Stomach (tissue), 9 donors: ENCODE data around the gene TBXAS1. TPM values are rescaled to one million over a fixed set of nuclear protein-coding genes. Genes with fewer than 3 reads are reported as not detected.

Experiments
- DNase-seq, 2 donors: peaks; one replicate each; pipeline versions ENCODE4 v3.0.0 to v3.0.0-alpha.2; 2013 to 2019
- H3K27ac ChIP-seq, 5 donors: fragments of 200-600 bp in 4 of 5; sonication (generic) in 4 of 5; one replicate each; pipeline ENCODE4 v1.5.1; 2013 to 2019; ENCODE audit warnings: mild to moderate bottlenecking in 1 of 5, moderate library complexity in 1 of 5
- H3K27me3 ChIP-seq, 3 donors: fragments of 200-600 bp; sonication (generic); one replicate each; pipeline ENCODE4 v1.5.1; 2017 to 2019; ENCODE audit warnings: mixed run types in 1 of 3
- H3K36me3 ChIP-seq, 4 donors: fragments of 200-600 bp; sonication (generic); 1 replicate in 3 of 4; 2 replicates in 1 of 4; pipeline ENCODE4 v1.5.1; 2016 to 2019
- H3K4me1 ChIP-seq, 4 donors: fragments of 200-600 bp; sonication (generic); one replicate each; pipeline ENCODE4 v1.5.1; 2016 to 2019
- H3K4me3 ChIP-seq, 4 donors: fragments of 200-600 bp; sonication (generic) in 3 of 4; one replicate each; pipeline ENCODE4 v1.5.1; 2016 to 2019; ENCODE audit warnings: mild to moderate bottlenecking in 1 of 4
- H3K9me3 ChIP-seq, 4 donors: fragments of 200-600 bp; sonication (generic); one replicate each; pipeline ENCODE4 v1.5.1; 2016 to 2019
- CTCF ChIP-seq, 7 experiments: fragments of 450-650 bp in 4 of 7; fragments of 200-600 bp in 3 of 7; sonication (generic) in 3 of 7; IDR thresholded peaks; one replicate each; pipeline ENCODE4 v1.5.1; 2016 to 2019; ENCODE audit warnings: antibody characterized with exemption in 7 of 7, control low read depth in 2 of 7, mild to moderate bottlenecking in 1 of 7
- EP300 ChIP-seq: sonication (generic); formaldehyde crosslinking; IDR thresholded peaks from one replicate; pipeline ENCODE4 v1.6.1; 2017; ENCODE audit warnings: antibody characterized with exemption
- POLR2A ChIP-seq, 4 donors: fragments of 450-650 bp; IDR thresholded peaks; one replicate each; pipeline ENCODE4 v1.6.1; 2016; ENCODE audit warnings: antibody characterized with exemption in 4 of 4, control low read depth in 2 of 4, mild to moderate bottlenecking in 1 of 4, moderate library complexity in 1 of 4
- POLR2AphosphoS5 ChIP-seq, 3 donors: sonication (generic); formaldehyde crosslinking; IDR thresholded peaks; one replicate each; pipeline ENCODE4 v1.6.1; 2016; ENCODE audit warnings: antibody characterized with exemption in 3 of 3
- WGBS, 5 donors: extraction: QIAGEN DNeasy Blood & Tissue Kit in 3 of 5; methylation state at CpG; one replicate each; pipeline versions ENCODE4 v1.1.5 to v1.1.7; 2013 to 2018; 5-methylcytosine and 5-hydroxymethylcytosine counted together
- intact Hi-C: fragments of 100-400 bp; cut with DNase I; formaldehyde crosslinking; loops from one replicate; pipeline ENCODE4 v1.15.1; 2023; ENCODE audit warnings: low total_unique reads
- polyA plus RNA-seq, 3 donors: library from polyadenylated mRNA; stranded (reverse); fragments of 200-250 nt; gene quantifications; one replicate each; pipeline ENCODE4 v1.2.3, GENCODE V29; 2013
- total RNA-seq, 5 donors: library from RNA; depleted of rRNA; stranded (reverse); fragments of >200 nt; gene quantifications; one replicate each; pipeline versions ENCODE4 v1.1.0 to v1.2.3, GENCODE V29; 2014 to 2016
- donor health status: healthy with polysubstance abuse.
- donor health status: Bipolar disorder and iron deficiency.
- donor health status: healthy.

TBXAS1 gene
- total and polyA plus RNA-seq, 8 donors: 1.4 to 92.8 (median 15.1) TPM

GRCh38 chr7:139987691-139988516, 158.8 kb downstream of the TBXAS1 start:
- 79 to 87% (median 84%) methylated on average over 13 of the region's 13 CpGs for WGBS, 5 donors
- intact Hi-C loops: no loop called here
- no peaks in the 10 kb centered on the region for H3K4me1 ChIP-seq

GRCh38 chr7:139989366-139990141, 160.5 kb downstream of the TBXAS1 start:
- 83 to 93% (median 91%) methylated on average over 12 of the region's 12 CpGs for WGBS, 5 donors
- no peak for TF ChIP-seq EP300
- TF ChIP-seq CTCF (IDR thresholded peaks at IDR 0.05): no peak
- TF ChIP-seq POLR2AphosphoS5 (IDR thresholded peaks at IDR 0.05): no peak
- no peak for TF ChIP-seq POLR2A (IDR thresholded peaks at IDR 0.05)
- no peaks in the 10 kb centered on the region for H3K9me3 ChIP-seq
- DNase-seq: no peak
- H3K4me3 ChIP-seq: no peak overlapping the region
- peaks cover 0 to 3% (median under 1%) of the 10 kb centered on the region in 4 donors for H3K4me1 ChIP-seq
- no peaks in the 10 kb centered on the region for H3K27me3 ChIP-seq
- H3K36me3 ChIP-seq: no peaks in the 10 kb centered on the region
- intact Hi-C loops: no loop called here
- H3K27ac ChIP-seq: no peak overlapping the region

More at GRCh38 chr7:139987691-139988516, 158.8 kb downstream of the TBXAS1 start:
- no peaks in the 10 kb centered on the region for H3K36me3 ChIP-seq
- no peak for DNase-seq
- H3K27me3 ChIP-seq: no peaks in the 10 kb centered on the region
- TF ChIP-seq EP300 (no peak), POLR2A (IDR thresholded peaks at IDR 0.05) (no peak), POLR2AphosphoS5 (IDR thresholded peaks at IDR 0.05) (no peak), CTCF (IDR thresholded peaks at IDR 0.05) (no peak)
- H3K9me3 ChIP-seq: no peaks in the 10 kb centered on the region
- H3K4me3 ChIP-seq: no peak overlapping the region
- H3K27ac ChIP-seq: no peak overlapping the region

- DNase-seq: no peak
- intact Hi-C loops: no loop called here
- no peak for TF ChIP-seq POLR2AphosphoS5 (IDR thresholded peaks at IDR 0.05)
- no peak for TF ChIP-seq POLR2A (IDR thresholded peaks at IDR 0.05)
- no peak for TF ChIP-seq CTCF (IDR thresholded peaks at IDR 0.05)
- no peak for TF ChIP-seq EP300
- no peak overlapping the region for H3K4me3 ChIP-seq
- H3K36me3 ChIP-seq: no peaks in the 10 kb centered on the region
- no peaks in the 10 kb centered on the region for H3K27me3 ChIP-seq
- H3K9me3 ChIP-seq: no peaks in the 10 kb centered on the region
- no peak overlapping the region for H3K27ac ChIP-seq
- 81 to 89% (median 86%) methylated on average over 10 of the region's 10 CpGs for WGBS, 5 donors
- H3K4me1 ChIP-seq: peaks cover 0 to 9% (median 6%) of the 10 kb centered on the region in 4 donors
Observed at GRCh38 chr7:139990142-139990535, 161.1 kb downstream of the TBXAS1 start.

- H3K9me3 ChIP-seq: no peaks in the 10 kb centered on the region
- DNase-seq: no peak
- H3K4me3 ChIP-seq: no peak overlapping the region
- H3K36me3 ChIP-seq: no peaks in the 10 kb centered on the region
- H3K4me1 ChIP-seq: peaks cover 0 to 13% (median 10%) of the 10 kb centered on the region in 4 donors
- WGBS, 5 donors: 95 to 96% (median 96%) methylated on average over 21 to 22 of the region's 22 CpGs
- no peaks in the 10 kb centered on the region for H3K27me3 ChIP-seq
- TF ChIP-seq EP300 (no peak), POLR2A (IDR thresholded peaks at IDR 0.05) (no peak), POLR2AphosphoS5 (IDR thresholded peaks at IDR 0.05) (no peak), CTCF (IDR thresholded peaks at IDR 0.05) (no peak)
- intact Hi-C loops: no loop called here
- no peak overlapping the region for H3K27ac ChIP-seq
Observed at GRCh38 chr7:139990571-139991268, 161.7 kb downstream of the TBXAS1 start.
